Astrocyte (in vitro differentiated cells and primary cell): Measurements from ENCODE around the gene STRIP2.

Experiments
- CTCF ChIP-seq: IDR thresholded peaks from 2 replicates; pipeline ENCODE4 v1.5.1; 2011; ENCODE audit warnings: low read depth, mild to moderate bottlenecking, inconsistent platforms, low read length, moderate library complexity; ENCODE audit not compliant: insufficient read depth
- EZH2 ChIP-seq: IDR thresholded peaks from 2 replicates; pipeline ENCODE4 v1.6.1; 2012; ENCODE audit warnings: mild to moderate bottlenecking, low read length, inconsistent platforms; ENCODE audit not compliant: insufficient read depth

- TF ChIP-seq CTCF (no peak), EZH2 (no peak)
Observed at GRCh38 chr7:129468087-129468486, 33.9 kb downstream of the STRIP2 start.
